ENCODE results near the gene LRBA.

GRCh38 chr4:150849016-150849415 lies 166.1 kb downstream of the LRBA start:
- no peak for TF ChIP-seq CTCF (conservative IDR thresholded peaks at IDR 0.05; ENCODE audit: low read depth, low read length)
- TF ChIP-seq RAD21 (IDR thresholded peaks at IDR 0.05; ENCODE audit: low read length) = no peak
- TF ChIP-seq POLR2A (IDR thresholded peaks at IDR 0.05; ENCODE audit: low read depth, low read length) = no peak
- TF ChIP-seq RCOR1 (IDR thresholded peaks at IDR 0.05; ENCODE audit: insufficient replicate concordance, low read length) = no peak
- TF ChIP-seq MXI1 (IDR thresholded peaks at IDR 0.05; ENCODE audit: borderline replicate concordance, low read depth, low read length) = no peak
- TF ChIP-seq MAZ (IDR thresholded peaks at IDR 0.05; ENCODE audit: borderline replicate concordance, low read depth, low read length) = no peak
- no peak for TF ChIP-seq USF2 (IDR thresholded peaks at IDR 0.05; ENCODE audit: low read depth, low read length)
- TF ChIP-seq SMC3 (IDR thresholded peaks at IDR 0.05; ENCODE audit: low read depth, low read length) = no peak
- no peak for TF ChIP-seq BHLHE40 (IDR thresholded peaks at IDR 0.05; ENCODE audit: low read depth, low read length)
- no peak for TF ChIP-seq FOS (IDR thresholded peaks at IDR 0.05; ENCODE audit: low read depth, low read length)
- no peak for TF ChIP-seq ELK1 (IDR thresholded peaks at IDR 0.05; ENCODE audit: borderline replicate concordance, low read depth, low read length)
